NCI-H2227 treated with DMSO at 0.1 percent for 48 hours (cell line): ENCODE measurements around the gene UNC5A.

ENCODE experiments used
- DNase-seq: peaks from one replicate; lab custom pipeline; 2025; lab: John Stamatoyannopoulos, UW

Gene UNC5A

DNA sequence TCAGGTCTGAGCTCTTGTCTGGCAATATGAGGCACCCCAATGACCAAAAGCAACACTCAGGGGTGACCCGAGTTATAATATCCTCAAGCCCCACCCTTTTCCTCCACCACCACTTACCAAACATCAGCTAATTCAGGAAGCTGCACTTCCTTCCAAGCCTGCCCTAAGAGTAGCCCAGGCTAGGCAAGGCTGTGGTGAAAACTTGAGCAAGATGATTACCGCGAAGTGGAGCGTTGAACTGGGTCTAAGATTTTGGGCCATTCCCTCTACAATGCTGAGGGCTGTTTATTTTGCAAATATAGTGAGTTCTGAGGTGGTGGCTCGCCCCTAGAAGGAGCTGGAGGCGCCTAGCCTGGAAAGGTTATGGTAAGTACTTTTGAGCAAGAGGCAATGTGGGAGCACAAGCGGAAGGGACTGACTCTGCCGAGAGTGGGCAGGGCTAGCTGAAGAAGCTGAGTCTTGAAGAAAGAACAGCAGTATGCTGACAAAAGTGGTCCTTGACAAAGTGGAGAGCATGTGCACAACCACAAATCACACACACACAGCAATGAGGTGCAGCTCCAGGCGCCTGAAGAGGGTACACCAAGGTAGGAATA lies 89.0 kb downstream of the UNC5A start, which contains the start of gene HK3:
HK3 (minus strand) TSS at position 51 of the 596 bp plus-strand sequence. CDS start 3,187 bp downstream, outside the sequence.
- no peak for DNase-seq

- DNase-seq, result no peak
These were observed 89.8 kb downstream of the UNC5A start for GRCh38 chr5:176899946-176900779.

DNA sequence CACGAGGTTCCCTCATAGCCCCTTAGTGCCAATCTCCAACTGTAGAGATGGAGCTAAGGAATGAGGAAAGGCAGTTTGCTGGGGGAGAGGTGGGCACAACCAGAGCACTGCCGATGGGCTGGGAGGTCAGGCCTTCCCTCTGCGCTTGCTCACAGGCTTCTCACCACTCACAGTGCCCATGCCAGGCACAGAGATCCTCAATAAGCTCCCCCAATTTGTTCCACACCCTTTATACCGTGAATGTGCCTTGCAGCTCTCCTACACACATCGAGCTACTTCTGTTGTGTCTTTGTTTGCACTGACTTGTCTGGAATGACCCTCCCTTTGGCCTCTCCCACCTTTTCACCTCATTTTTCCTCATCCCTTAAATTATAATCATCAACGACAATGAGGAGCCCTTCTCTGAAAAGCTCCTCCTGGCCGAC lies 90.4 kb downstream of the UNC5A start:
- no peak for DNase-seq

- DNase-seq, result no peak
These were observed 91.1 kb downstream of the UNC5A start for GRCh38 chr5:176901260-176902101.

DNA sequence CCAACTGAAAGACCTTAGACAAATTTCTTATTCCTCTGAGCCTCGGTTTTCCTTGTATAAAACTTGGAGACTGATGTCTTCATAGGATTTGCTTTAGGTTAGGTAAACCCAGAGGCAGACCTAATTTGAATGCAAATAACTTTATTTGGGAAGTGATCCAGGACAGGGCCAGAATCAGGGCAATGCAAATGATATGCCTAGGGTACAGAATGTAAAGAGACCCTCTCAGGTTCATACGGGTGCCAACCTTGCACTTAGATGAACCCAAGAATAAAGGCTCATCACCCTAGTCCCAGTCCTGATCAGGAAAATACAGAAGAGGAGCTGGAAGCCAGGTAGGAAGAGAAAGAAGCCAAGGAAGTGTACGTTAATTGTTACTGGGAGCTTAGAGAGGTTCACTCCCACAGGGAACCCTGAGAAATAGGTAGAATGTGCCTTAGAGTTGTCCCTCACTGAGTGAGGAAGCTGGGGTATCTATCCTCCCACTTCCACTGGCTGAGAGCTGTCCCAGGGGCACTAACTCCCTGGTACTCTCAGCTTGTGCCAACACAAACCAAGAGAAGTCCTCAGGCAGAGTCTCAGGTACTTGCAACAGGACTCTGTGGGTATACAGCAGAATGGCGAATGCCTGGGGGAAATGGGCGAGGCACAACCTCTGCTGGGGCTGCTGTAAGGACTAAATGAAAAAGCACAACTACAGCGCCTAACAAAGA lies 91.9 kb downstream of the UNC5A start:
- DNase-seq, result no peak

- no peak for DNase-seq
These were observed 92.7 kb downstream of the UNC5A start for GRCh38 chr5:176902911-176903664.

GRCh38 chr5:176904276-176904675 lies 93.9 kb downstream of the UNC5A start:
- no peak for DNase-seq

DNA sequence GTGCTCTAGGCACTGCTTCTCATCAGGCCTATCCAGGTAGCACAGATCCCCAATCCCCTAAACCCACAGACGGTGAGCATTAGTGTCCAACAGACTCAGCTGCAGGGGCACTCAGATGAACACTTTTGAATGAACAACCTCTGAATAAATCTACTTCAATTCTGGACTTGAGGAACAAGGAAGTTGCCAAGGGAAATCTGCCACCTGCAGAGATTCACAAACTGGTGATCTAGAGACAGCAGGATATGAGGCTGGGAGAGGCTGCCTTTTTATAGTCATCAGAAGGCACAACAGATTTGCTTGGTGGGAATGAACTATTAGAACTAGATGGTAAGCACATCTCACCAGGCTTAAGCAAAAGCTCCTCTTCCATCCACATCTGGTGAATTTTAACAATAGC lies 95.8 kb downstream of the UNC5A start:
- no peak for DNase-seq

DNA sequence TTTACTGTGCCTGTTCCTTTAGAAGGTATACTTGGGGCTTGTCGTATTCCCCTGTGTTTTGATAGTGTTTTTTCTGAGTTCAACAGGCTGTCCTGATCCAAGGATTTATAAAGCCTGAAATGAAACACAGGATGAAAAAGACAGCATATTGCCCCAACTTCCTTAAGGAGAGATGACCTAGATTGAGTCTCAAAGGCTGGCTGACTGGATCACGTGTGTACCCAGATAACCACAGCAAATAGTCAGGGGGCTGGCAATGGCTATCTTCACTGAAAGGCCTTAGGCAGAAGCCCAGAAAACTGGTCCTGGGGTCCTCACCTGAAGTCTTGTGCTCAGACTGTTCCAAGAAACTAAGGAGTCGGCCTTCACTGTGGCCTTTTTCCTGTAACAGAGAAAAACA lies 96.4 kb downstream of the UNC5A start:
- no peak for DNase-seq

GRCh38 chr5:176908675-176909368 lies 98.5 kb downstream of the UNC5A start:
- no peak for DNase-seq

GRCh38 chr5:176912115-176912514 lies 101.8 kb downstream of the UNC5A start:
- DNase-seq, result no peak

- DNase-seq, result no peak
These were observed 105.5 kb downstream of the UNC5A start for GRCh38 chr5:176915906-176916305.

DNA sequence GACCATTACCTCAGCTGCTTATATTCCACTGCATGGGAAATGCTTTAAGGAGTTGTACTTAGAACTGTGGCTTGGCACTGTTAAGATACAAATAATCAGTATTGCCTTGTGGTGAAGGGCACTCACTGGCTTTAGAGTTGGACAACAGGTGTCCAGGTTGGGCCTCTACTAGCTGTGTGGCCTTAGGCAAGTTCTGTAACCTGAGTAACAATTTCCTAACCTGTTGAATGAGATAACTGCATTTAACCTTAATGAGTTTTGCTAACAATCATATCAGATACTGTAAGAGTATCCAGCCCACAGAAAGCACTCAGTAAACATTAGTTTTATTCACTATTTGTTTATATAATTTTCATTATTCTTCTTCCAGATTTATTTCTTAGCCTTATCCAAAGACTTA lies 106.0 kb downstream of the UNC5A start:
- no peak for DNase-seq

DNA sequence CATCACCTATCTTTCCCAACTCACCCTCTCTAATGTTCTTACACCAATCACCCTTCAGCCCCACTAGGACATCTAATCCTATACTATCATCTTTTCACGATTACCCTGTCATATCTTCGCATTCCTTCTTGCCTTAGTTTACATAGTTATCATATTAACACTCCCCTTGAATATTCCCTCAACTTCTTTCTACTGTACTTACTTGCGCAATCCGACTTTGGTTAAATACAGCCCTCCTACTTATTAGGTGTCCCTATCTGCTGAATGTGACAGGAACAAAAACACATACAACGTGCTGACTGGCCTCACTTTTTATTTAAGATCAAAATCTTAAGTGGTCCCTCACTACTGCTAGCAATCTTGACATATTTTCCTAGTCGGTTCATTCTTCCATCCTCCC lies 108.3 kb downstream of the UNC5A start:
- DNase-seq, result no peak

GRCh38 chr5:176921714-176922113 lies 111.4 kb downstream of the UNC5A start:
- DNase-seq, result no peak

- DNase-seq, result no peak
These were observed 112.5 kb downstream of the UNC5A start for GRCh38 chr5:176922817-176923216.

- DNase-seq, result no peak
These were observed 117.2 kb downstream of the UNC5A start for GRCh38 chr5:176927562-176927961.

GRCh38 chr5:176929654-176930053 lies 119.3 kb downstream of the UNC5A start:
- no peak for DNase-seq
